Smooth muscle cell (in vitro differentiated cells): Measurements from ENCODE around the gene PALD1. TPM values are rescaled to one million over a fixed set of nuclear protein-coding genes. Genes with fewer than 3 reads are reported as not detected.
A peak's percentile ranks its signal among the peaks of the same experiment; 100 is the strongest.

Source experiments
- DNase-seq: peaks from one replicate; lab custom pipeline; 2025; ENCODE audit not compliant: unreplicated experiment; lab: John Stamatoyannopoulos, UW
- H2AFZ ChIP-seq: fragments of 200-600 bp; sonication (generic); 2 replicates; pipeline ENCODE4 v1.6.0; 2016; ENCODE audit warnings: antibody characterized with exemption, low read depth, mild to moderate bottlenecking
- H3F3A ChIP-seq: fragments of 200-600 bp; sonication (generic); 2 replicates; pipeline ENCODE4 v1.6.0; 2017; ENCODE audit warnings: antibody characterized with exemption, low read depth
- H3K27ac ChIP-seq: fragments of 200-600 bp; sonication (generic); 2 replicates; pipeline ENCODE4 v1.5.1; 2016; ENCODE audit warnings: low read depth, mild to moderate bottlenecking
- H3K27me3 ChIP-seq: fragments of 200-600 bp; sonication (generic); 2 replicates; pipeline ENCODE4 v1.6.1; 2016; ENCODE audit warnings: low read depth, mild to moderate bottlenecking
- H3K36me3 ChIP-seq: fragments of 200-600 bp; sonication (generic); 2 replicates; pipeline ENCODE4 v1.5.1; 2016; ENCODE audit warnings: low read depth
- H3K4me1 ChIP-seq: fragments of 200-600 bp; sonication (generic); 2 replicates; pipeline ENCODE4 v1.5.1; 2016; ENCODE audit warnings: low read depth
- H3K4me2 ChIP-seq: fragments of 200-600 bp; sonication (generic); 2 replicates; pipeline ENCODE4 v1.6.0; 2016; ENCODE audit warnings: mild to moderate bottlenecking
- H3K4me3 ChIP-seq: fragments of 200-600 bp; sonication (generic); 2 replicates; pipeline ENCODE4 v1.5.1; 2016; ENCODE audit warnings: mild to moderate bottlenecking
- H3K79me2 ChIP-seq: fragments of 200-600 bp; sonication (generic); 2 replicates; pipeline ENCODE4 v1.6.0; 2016; ENCODE audit warnings: low read depth, mild to moderate bottlenecking
- H3K9ac ChIP-seq: fragments of 200-600 bp; sonication (generic); 2 replicates; pipeline ENCODE4 v1.6.0; 2016; ENCODE audit warnings: low read depth
- H3K9me3 ChIP-seq: fragments of 200-600 bp; sonication (generic); replicated peaks from 2 replicates; pipeline ENCODE4 v1.5.1; 2016; ENCODE audit warnings: low read depth
- H4K20me1 ChIP-seq: fragments of 200-600 bp; sonication (generic); 2 replicates; pipeline ENCODE4 v1.6.0; 2016; ENCODE audit warnings: low read depth
- CTCF ChIP-seq: fragments of 200-600 bp; sonication (generic); IDR thresholded peaks from 2 replicates; pipeline ENCODE4 v1.5.1; 2017; ENCODE audit warnings: borderline replicate concordance, mild to moderate bottlenecking, antibody characterized with exemption; ENCODE audit not compliant: insufficient read depth, poor library complexity, severe bottlenecking
- WGBS: methylation state at CpG from one replicate; pipeline ENCODE4 v1.1.7; 2016; ENCODE audit warnings: low lambda C conversion rate; 5-methylcytosine and 5-hydroxymethylcytosine counted together
- polyA plus RNA-seq: library from polyadenylated mRNA; unstranded; fragments of >200 nt; fragmentation: Nextera tagmentation; extraction: Ambion mirVana; gene quantifications from 2 replicates; pipeline ENCODE4 v1.2.1, GENCODE V29; 2016
- total RNA-seq: library from RNA; depleted of rRNA; stranded (reverse); fragments of >200 nt; gene quantifications from 2 replicates; pipeline ENCODE4 v1.2.3, GENCODE V29; 2014

PALD1 gene
- total and polyA plus RNA-seq, 2 experiments from 2014 or later = 1.4 to 2.2 TPM

GRCh38 chr10:70549962-70550458 is 71.4 kb downstream of the PALD1 start:
- DNase-seq = peak; percentile 34
- 96% methylated on average over 3 of the region's 3 CpGs for WGBS
- Histone ChIP-seq H3K9ac (no peak overlapping the region), H3K4me2 (no peak overlapping the region), H3F3A (no peaks in the 10 kb centered on the region), H3K36me3 (no peaks in the 10 kb centered on the region), H3K4me1 (no peaks in the 10 kb centered on the region), H2AFZ (no peak overlapping the region), H4K20me1 (no peaks in the 10 kb centered on the region), H3K79me2 (no peaks in the 10 kb centered on the region), H3K9me3 (no peaks in the 10 kb centered on the region), H3K27ac (no peak overlapping the region), H3K4me3 (no peak overlapping the region), H3K27me3 (no peaks in the 10 kb centered on the region)
- peak; percentile 91 for TF ChIP-seq CTCF

GRCh38 chr10:70550459-70550858 is 71.9 kb downstream of the PALD1 start:
- H3K9ac ChIP-seq = no peak overlapping the region
- H3K27ac ChIP-seq = no peak overlapping the region
- no peaks in the 10 kb centered on the region for H4K20me1 ChIP-seq
- H3K79me2 ChIP-seq = no peaks in the 10 kb centered on the region
- H3K36me3 ChIP-seq = no peaks in the 10 kb centered on the region
- H3K4me2 ChIP-seq = no peak overlapping the region
- H3K9me3 ChIP-seq = no peaks in the 10 kb centered on the region
- 84% methylated on average over 6 of the region's 6 CpGs for WGBS
- H3K27me3 ChIP-seq = no peaks in the 10 kb centered on the region
- H3K4me3 ChIP-seq = no peak overlapping the region
- H3F3A ChIP-seq = no peaks in the 10 kb centered on the region
- H2AFZ ChIP-seq = no peak overlapping the region
- TF ChIP-seq CTCF = no peak
- no peaks in the 10 kb centered on the region for H3K4me1 ChIP-seq
- DNase-seq = no peak

GRCh38 chr10:70551466-70551865 is 72.9 kb downstream of the PALD1 start:
- peak; percentile 3 for TF ChIP-seq CTCF
- Histone ChIP-seq H3K4me1 (no peaks in the 10 kb centered on the region), H4K20me1 (no peaks in the 10 kb centered on the region), H3F3A (no peaks in the 10 kb centered on the region), H3K9ac (no peak overlapping the region), H2AFZ (no peak overlapping the region), H3K27ac (peak overlapping the region; percentile 28), H3K36me3 (no peaks in the 10 kb centered on the region), H3K9me3 (no peaks in the 10 kb centered on the region), H3K4me3 (no peak overlapping the region), H3K79me2 (no peaks in the 10 kb centered on the region), H3K27me3 (no peaks in the 10 kb centered on the region), H3K4me2 (peak overlapping the region; percentile 64)
- 68% methylated on average over 2 of the region's 2 CpGs for WGBS
- no peak for DNase-seq

GRCh38 chr10:70551971-70552422 is 73.4 kb downstream of the PALD1 start:
- H3K4me2 ChIP-seq = peak overlapping the region; percentile 64
- no peak for DNase-seq
- H3K9me3 ChIP-seq = no peaks in the 10 kb centered on the region
- no peaks in the 10 kb centered on the region for H3K4me1 ChIP-seq
- no peak for TF ChIP-seq CTCF
- H3K27me3 ChIP-seq = no peaks in the 10 kb centered on the region
- peak overlapping the region; percentile 64 for H3K27ac ChIP-seq
- no peaks in the 10 kb centered on the region for H3K36me3 ChIP-seq
- WGBS = 36% methylated on average over 19 of the region's 19 CpGs
- H3K4me3 ChIP-seq = no peak overlapping the region
- no peaks in the 10 kb centered on the region for H3F3A ChIP-seq
- H2AFZ ChIP-seq = no peak overlapping the region
- H4K20me1 ChIP-seq = no peaks in the 10 kb centered on the region
- H3K9ac ChIP-seq = no peak overlapping the region
- no peaks in the 10 kb centered on the region for H3K79me2 ChIP-seq
